ENCODE data around the gene CASQ1. TPM values are rescaled to one million over a fixed set of nuclear protein-coding genes. Genes with fewer than 3 reads are reported as not detected.

CASQ1 gene
- total and polyA plus RNA-seq, 9 of the 15 experiments (the other 6 are each of a cell fraction or from before 2014, with no cell fraction given), result not detected

DNA sequence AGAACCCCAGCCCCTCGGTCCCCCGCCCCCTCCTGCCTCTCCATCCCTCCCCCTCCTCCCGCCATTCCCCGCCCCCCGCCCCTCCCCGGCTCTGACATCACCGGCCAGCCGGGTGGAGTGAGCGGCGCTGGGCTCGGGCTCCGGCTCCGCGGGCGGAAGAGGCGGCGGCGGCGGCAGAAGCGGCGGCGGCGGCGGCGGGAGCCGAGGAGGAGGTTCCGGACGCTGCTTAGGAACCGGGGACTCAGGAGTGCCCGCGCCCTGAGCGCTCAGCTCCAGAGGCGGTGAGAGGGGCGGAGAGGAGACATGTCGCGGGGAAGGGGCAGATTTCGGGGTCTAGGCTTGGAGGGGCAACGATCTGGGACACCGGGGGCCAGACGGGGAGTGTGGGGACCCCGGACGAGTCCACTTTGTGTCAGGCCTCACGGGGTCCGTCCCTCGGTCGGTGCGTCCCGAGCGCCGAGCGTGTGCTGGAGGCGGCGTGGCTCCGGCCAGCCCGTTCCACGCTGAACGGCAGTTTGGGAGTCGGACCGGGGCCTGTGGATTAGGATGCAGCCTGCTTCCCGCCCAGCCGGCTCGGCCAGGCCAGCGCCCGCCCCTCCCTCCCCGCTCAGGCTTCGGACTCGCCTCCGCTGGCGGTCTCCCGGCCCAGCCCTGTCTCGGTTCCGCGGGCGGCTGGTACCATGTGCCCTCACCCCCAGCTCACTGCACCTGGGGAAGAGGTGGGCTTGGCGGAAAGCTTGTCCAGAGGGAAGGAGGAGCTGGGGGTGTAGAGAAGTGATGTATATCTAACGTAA lies 15.1 kb downstream of the CASQ1 start, which contains the start of gene PEA15 (continued):
- no peak for TF ChIP-seq POLR2AphosphoS5 (IDR thresholded peaks at IDR 0.05; ENCODE audit: control insufficient read depth, insufficient read depth, low read depth, low read length)
- no peak for TF ChIP-seq SMARCA4 (IDR thresholded peaks at IDR 0.05)
- TF ChIP-seq, protein P1, sequence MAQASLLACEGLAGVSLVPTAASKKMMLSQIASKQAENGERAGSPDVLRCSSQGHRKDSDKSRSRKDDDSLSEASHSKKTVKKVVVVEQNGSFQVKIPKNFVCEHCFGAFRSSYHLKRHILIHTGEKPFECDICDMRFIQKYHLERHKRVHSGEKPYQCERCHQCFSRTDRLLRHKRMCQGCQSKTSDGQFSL (CRISPR knock-in tag; IDR thresholded peaks at IDR 0.05), result no peak
- TF ChIP-seq, protein P1 (tag; IDR thresholded peaks at IDR 0.05), result no peak
- no peak for TF ChIP-seq NR2C2 (CRISPR knock-in tag; IDR thresholded peaks at IDR 0.05)
- no peak for TF ChIP-seq NR2C2 (tag; IDR thresholded peaks at IDR 0.05)
- TF ChIP-seq PBX2 (CRISPR knock-in tag; IDR thresholded peaks at IDR 0.05; ENCODE audit: low read depth), result no peak
- no peak for TF ChIP-seq PBX2 (tag; conservative IDR thresholded peaks at IDR 0.05; ENCODE audit: low read depth)
- TF ChIP-seq NFXL1 (CRISPR knock-in tag; IDR thresholded peaks at IDR 0.05), result no peak
- peak; percentile 71; the same call in 1 of the 2 replicates for TF ChIP-seq ATF6 (CRISPR knock-in tag; IDR thresholded peaks at IDR 0.05)
- no peak for TF ChIP-seq STAT5A (IDR thresholded peaks at IDR 0.05; ENCODE audit: borderline replicate concordance, low read length)
- no peak for TF ChIP-seq NUFIP1 (IDR thresholded peaks at IDR 0.05; ENCODE audit: partially characterized antibody)
- no peak for TF ChIP-seq CBFA2T2 (conservative IDR thresholded peaks at IDR 0.05)
- no peak for TF ChIP-seq RBM15 (IDR thresholded peaks at IDR 0.05; ENCODE audit: insufficient read depth, low read length)
- TF ChIP-seq HDGF (IDR thresholded peaks at IDR 0.05), result no peak
- no peak for TF ChIP-seq FOXM1 (IDR thresholded peaks at IDR 0.05; ENCODE audit: low read depth)
- no peak; the same call in 1 of the 2 replicates for TF ChIP-seq FOXM1 (CRISPR knock-in tag; IDR thresholded peaks at IDR 0.05; ENCODE audit: low read depth)
- no peak for TF ChIP-seq HES1 (IDR thresholded peaks at IDR 0.05; ENCODE audit: low read depth)
- no peak for TF ChIP-seq THRAP3 (IDR thresholded peaks at IDR 0.05; ENCODE audit: borderline replicate concordance)
- TF ChIP-seq ZNF354B (CRISPR knock-in tag; IDR thresholded peaks at IDR 0.05), result no peak
- TF ChIP-seq BRD9 (IDR thresholded peaks at IDR 0.05; ENCODE audit: low read depth, partially characterized antibody), result no peak
- TF ChIP-seq RFX7 (CRISPR knock-in tag; IDR thresholded peaks at IDR 0.05), result no peak
- TF ChIP-seq ZNF79 (CRISPR knock-in tag; IDR thresholded peaks at IDR 0.05; ENCODE audit: low read depth), result no peak

All from K562 (cell line).